ENCODE data around the gene SNX11.
"Not testable (repeated sequence)": the region's sequence is repeated elsewhere in the genome, so short reads cannot be mapped to it uniquely, and the experiment has no call there.

Gene SNX11

GRCh38 chr17:48107137-48108055 is at the start of gene SNX11:
TSS of gene SNX11 (plus strand) at chr17:48107766. CDS start at chr17:48112044, 4,278 bp downstream.
- DNase-seq (ENCODE audit: low read depth in 2 of 2), result peak; percentile 95

- DNase-seq (ENCODE audit: low read depth in 2 of 2), result no peak
Measured at GRCh38 chr17:48058393-48059124, 49.0 kb upstream of the SNX11 start.

GRCh38 chr17:48059125-48059668 is 48.4 kb upstream of the SNX11 start:
- DNase-seq (ENCODE audit: low read depth in 2 of 2), result no peak

GRCh38 chr17:48060249-48060648 is 47.3 kb upstream of the SNX11 start:
- no peak for DNase-seq (ENCODE audit: low read depth in 2 of 2)

GRCh38 chr17:48062273-48062672 is 45.3 kb upstream of the SNX11 start:
- DNase-seq (ENCODE audit: low read depth in 2 of 2), result no peak

- DNase-seq (ENCODE audit: low read depth in 2 of 2), result no peak
Measured at GRCh38 chr17:48064638-48065037, 42.9 kb upstream of the SNX11 start.

- DNase-seq (ENCODE audit: low read depth in 2 of 2), result no peak
Measured at GRCh38 chr17:48066192-48066591, 41.4 kb upstream of the SNX11 start.

GRCh38 chr17:48066656-48067055 is 40.9 kb upstream of the SNX11 start:
- DNase-seq (ENCODE audit: low read depth in 2 of 2), result no peak

- no peak for DNase-seq (ENCODE audit: low read depth in 2 of 2)
Measured at GRCh38 chr17:48067245-48067644, 40.3 kb upstream of the SNX11 start.

- not testable (repeated sequence) for DNase-seq (ENCODE audit: low read depth in 2 of 2)
Measured at GRCh38 chr17:48067808-48068207, 39.8 kb upstream of the SNX11 start.

- no peak for DNase-seq (ENCODE audit: low read depth in 2 of 2)
Measured at GRCh38 chr17:48068491-48068961, 39.0 kb upstream of the SNX11 start.

GRCh38 chr17:48070195-48070594 is 37.4 kb upstream of the SNX11 start:
- DNase-seq (ENCODE audit: low read depth in 2 of 2), result no peak

- no peak for DNase-seq (ENCODE audit: low read depth in 2 of 2)
Measured at GRCh38 chr17:48071654-48072053, 35.9 kb upstream of the SNX11 start.

- not testable (repeated sequence) for DNase-seq (ENCODE audit: low read depth in 2 of 2)
Measured at GRCh38 chr17:48072811-48073210, 34.8 kb upstream of the SNX11 start.

GRCh38 chr17:48073566-48074094 is 33.9 kb upstream of the SNX11 start:
- DNase-seq (ENCODE audit: low read depth in 2 of 2), result not testable (repeated sequence)

- DNase-seq (ENCODE audit: low read depth in 2 of 2), result peak; percentile 41 to 66
Measured at GRCh38 chr17:48074322-48075081, 33.1 kb upstream of the SNX11 start.

- not testable (repeated sequence) for DNase-seq (ENCODE audit: low read depth in 2 of 2)
Measured at GRCh38 chr17:48077152-48077551, 30.4 kb upstream of the SNX11 start.

- no peak for DNase-seq (ENCODE audit: low read depth in 2 of 2)
Measured at GRCh38 chr17:48081858-48082257, 25.7 kb upstream of the SNX11 start.

- no peak for DNase-seq (ENCODE audit: low read depth in 2 of 2)
Measured at GRCh38 chr17:48084932-48085331, 22.6 kb upstream of the SNX11 start.

- DNase-seq (ENCODE audit: low read depth in 2 of 2), result no peak
Measured at GRCh38 chr17:48093341-48094045, 14.1 kb upstream of the SNX11 start.

GRCh38 chr17:48095611-48096010 is 12.0 kb upstream of the SNX11 start:
- DNase-seq (ENCODE audit: low read depth in 2 of 2), result no peak
